Mesendoderm (in vitro differentiated cells): Measurements from ENCODE around the gene RGS6.

Source experiments
- DNase-seq: peaks from one replicate; pipeline ENCODE4 v3.0.0; 2013
- H2AK5ac ChIP-seq: 2 replicates; pipeline ENCODE4 v1.6.1; 2013; ENCODE audit warnings: low read length, inconsistent platforms
- H2BK120ac ChIP-seq: 2 replicates; pipeline ENCODE4 v1.6.1; 2013; ENCODE audit warnings: low read depth, mild to moderate bottlenecking, low read length, moderate library complexity, mixed read lengths
- H2BK15ac ChIP-seq: replicated peaks from 2 replicates; pipeline ENCODE4 v1.6.1; 2013; ENCODE audit warnings: low read depth, mild to moderate bottlenecking, moderate library complexity
- H2BK5ac ChIP-seq: 2 replicates; pipeline ENCODE4 v1.6.1; 2013; ENCODE audit warnings: low read length, inconsistent platforms
- H3K18ac ChIP-seq: 2 replicates; pipeline ENCODE4 v1.6.1; 2013; ENCODE audit warnings: mild to moderate bottlenecking, low read length, mixed read lengths
- H3K23ac ChIP-seq: one replicate; pipeline ENCODE4 v1.6.1; 2013; ENCODE audit warnings: low read length
- H3K27ac ChIP-seq: 2 replicates; pipeline ENCODE4 v1.5.1; 2013; ENCODE audit warnings: low read depth, mild to moderate bottlenecking, inconsistent platforms, low read length, moderate library complexity
- H3K27me3 ChIP-seq: 2 replicates; pipeline ENCODE4 v1.6.1; 2013; ENCODE audit warnings: low read length, control low read depth, mild to moderate bottlenecking, inconsistent platforms; ENCODE audit not compliant: insufficient read depth, poor library complexity
- H3K36me3 ChIP-seq: 2 replicates; pipeline ENCODE4 v1.6.1; 2013; ENCODE audit warnings: low read length, inconsistent platforms; ENCODE audit not compliant: control insufficient read depth, insufficient read depth
- H3K4ac ChIP-seq: one replicate; pipeline ENCODE4 v1.6.1; 2013; ENCODE audit warnings: low read depth, mild to moderate bottlenecking, low read length, moderate library complexity
- H3K4me1 ChIP-seq: 2 replicates; pipeline ENCODE4 v1.6.1; 2013; ENCODE audit warnings: low read depth, low read length, inconsistent platforms; ENCODE audit not compliant: control insufficient read depth
- H3K4me2 ChIP-seq: 2 replicates; pipeline ENCODE4 v1.6.1; 2013; ENCODE audit warnings: low read length
- H3K4me3 ChIP-seq: 2 replicates; pipeline ENCODE4 v1.5.1; 2013; ENCODE audit warnings: mild to moderate bottlenecking, low read length
- H3K56ac ChIP-seq: one replicate; pipeline ENCODE4 v1.6.1; 2013; ENCODE audit warnings: low read length
- H3K79me1 ChIP-seq: 2 replicates; pipeline ENCODE4 v1.6.1; 2013; ENCODE audit warnings: low read length, inconsistent platforms
- H3K79me2 ChIP-seq: 2 replicates; pipeline ENCODE4 v1.6.1; 2013; ENCODE audit warnings: mild to moderate bottlenecking, low read length; ENCODE audit not compliant: control insufficient read depth, insufficient read depth
- H3K9ac ChIP-seq: 2 replicates; pipeline ENCODE4 v1.6.1; 2013; ENCODE audit warnings: low read length, inconsistent platforms
- H4K5ac ChIP-seq: one replicate; pipeline ENCODE4 v1.6.1; 2013; ENCODE audit warnings: low read length
- H4K8ac ChIP-seq: one replicate; pipeline ENCODE4 v1.6.1; 2013; ENCODE audit warnings: low read depth, mild to moderate bottlenecking, control low read depth, low read length, moderate library complexity
- WGBS: extraction: QIAGEN DNeasy Blood & Tissue Kit; methylation state at CpG from one replicate; pipeline ENCODE4 v1.1.7; 2013; ENCODE audit warnings: low lambda C conversion rate, missing lambda C conversion rate; ENCODE audit not compliant: insufficient coverage; ENCODE audit errors: extremely low coverage; 5-methylcytosine and 5-hydroxymethylcytosine counted together

Gene RGS6

DNA sequence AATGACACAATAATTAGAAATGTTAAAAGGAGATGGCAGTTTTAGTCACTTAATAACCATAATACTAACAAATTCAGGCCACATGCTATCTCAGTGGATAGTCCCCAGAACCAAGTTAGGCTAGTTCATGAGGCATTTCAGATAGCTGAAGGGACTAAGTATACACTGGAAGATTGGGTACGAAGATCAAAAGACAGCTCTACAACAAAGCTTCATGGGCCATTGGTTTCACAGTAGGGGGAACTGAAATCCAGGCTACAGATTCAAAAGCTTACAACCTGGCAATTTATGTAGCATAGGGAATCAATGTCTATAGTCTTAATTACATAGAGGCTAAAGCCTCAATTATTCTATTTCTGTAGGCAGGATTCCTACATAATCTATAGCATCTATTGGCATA, 343.0 kb downstream of the RGS6 start:
- Histone ChIP-seq H2BK5ac (no peak overlapping the region), H3K79me2 (no peaks in the 10 kb centered on the region), H3K4me1 (no peaks in the 10 kb centered on the region), H4K5ac (no peak overlapping the region), H4K8ac (no peak overlapping the region), H3K79me1 (no peaks in the 10 kb centered on the region), H3K4me3 (no peak overlapping the region), H2AK5ac (no peak overlapping the region), H2BK15ac (no peak overlapping the region), H3K18ac (no peak overlapping the region), H2BK120ac (no peak overlapping the region), H3K23ac (no peak overlapping the region), H3K4ac (no peak overlapping the region), H3K27me3 (no peaks in the 10 kb centered on the region), H3K9ac (no peak overlapping the region), H3K56ac (no peak overlapping the region), H3K4me2 (no peak overlapping the region), H3K36me3 (no peaks in the 10 kb centered on the region), H3K27ac (no peak overlapping the region)
- no peak for DNase-seq
- no CpG with 5 or more reads among the region's 1 CpG for WGBS

DNA sequence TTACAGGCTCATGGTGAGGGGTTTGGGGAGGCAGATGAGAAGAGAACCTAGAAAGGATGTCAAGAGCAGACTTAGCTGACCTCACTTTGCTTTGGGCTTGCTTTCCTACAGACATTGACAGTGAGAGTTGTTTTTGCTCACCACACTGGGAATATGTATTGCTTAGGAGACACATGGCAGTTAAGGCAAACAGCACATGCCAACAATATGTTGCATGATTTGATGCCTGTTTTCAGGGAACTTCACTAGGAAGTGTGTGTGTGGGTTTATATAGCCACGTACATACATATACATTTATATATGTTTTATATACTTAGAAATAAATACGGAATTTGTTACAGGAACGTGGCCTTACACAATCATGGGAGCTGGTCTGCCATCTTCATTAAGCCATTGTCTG, 346.1 kb downstream of the RGS6 start:
- no peak overlapping the region for H3K4me2 ChIP-seq
- no peaks in the 10 kb centered on the region for H3K79me2 ChIP-seq
- H3K56ac ChIP-seq = no peak overlapping the region
- no peaks in the 10 kb centered on the region for H3K4me1 ChIP-seq
- H3K27me3 ChIP-seq = no peaks in the 10 kb centered on the region
- WGBS = no CpG with 5 or more reads among the region's 3 CpGs
- H2AK5ac ChIP-seq = no peak overlapping the region
- H3K79me1 ChIP-seq = no peaks in the 10 kb centered on the region
- H3K23ac ChIP-seq = no peak overlapping the region
- H3K36me3 ChIP-seq = no peaks in the 10 kb centered on the region
- no peak overlapping the region for H3K27ac ChIP-seq
- H3K4me3 ChIP-seq = no peak overlapping the region
- H2BK120ac ChIP-seq = no peak overlapping the region
- no peak overlapping the region for H4K8ac ChIP-seq
- H4K5ac ChIP-seq = no peak overlapping the region
- H2BK15ac ChIP-seq = no peak overlapping the region
- no peak overlapping the region for H2BK5ac ChIP-seq
- DNase-seq = no peak
- no peak overlapping the region for H3K9ac ChIP-seq
- H3K18ac ChIP-seq = no peak overlapping the region
- H3K4ac ChIP-seq = no peak overlapping the region

DNA sequence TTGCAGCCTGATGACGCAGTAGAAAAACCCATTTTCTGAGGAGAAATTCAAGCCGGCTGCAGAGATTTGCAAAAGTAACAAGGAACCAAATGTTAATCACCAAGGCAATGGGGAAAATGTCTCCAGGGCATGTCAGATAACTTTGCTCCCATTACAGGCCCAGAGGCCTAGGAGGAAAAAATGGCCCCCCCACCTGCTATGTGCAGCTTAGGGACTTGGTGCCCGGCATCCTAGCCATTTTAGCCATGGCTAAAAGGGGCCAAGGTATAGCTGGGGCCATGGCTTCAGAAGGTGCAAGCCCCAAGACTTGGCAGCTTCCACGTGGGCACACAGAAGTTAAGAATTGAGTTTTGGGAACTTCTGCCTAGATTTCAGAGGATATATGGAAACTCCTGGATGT, 351.9 kb downstream of the RGS6 start:
- no peak overlapping the region for H3K56ac ChIP-seq
- H3K27me3 ChIP-seq = no peaks in the 10 kb centered on the region
- no peak overlapping the region for H3K23ac ChIP-seq
- H4K8ac ChIP-seq = no peak overlapping the region
- no peaks in the 10 kb centered on the region for H3K79me1 ChIP-seq
- no peak overlapping the region for H2BK15ac ChIP-seq
- no peaks in the 10 kb centered on the region for H3K79me2 ChIP-seq
- H3K36me3 ChIP-seq = no peaks in the 10 kb centered on the region
- H2AK5ac ChIP-seq = no peak overlapping the region
- no peak overlapping the region for H2BK120ac ChIP-seq
- no peak overlapping the region for H3K9ac ChIP-seq
- H3K4me2 ChIP-seq = no peak overlapping the region
- H2BK5ac ChIP-seq = no peak overlapping the region
- H3K4me1 ChIP-seq = no peaks in the 10 kb centered on the region
- H3K18ac ChIP-seq = no peak overlapping the region
- WGBS = no CpG with 5 or more reads among the region's 4 CpGs
- peak; percentile 18 for DNase-seq
- no peak overlapping the region for H4K5ac ChIP-seq
- no peak overlapping the region for H3K4me3 ChIP-seq
- H3K27ac ChIP-seq = no peak overlapping the region
- H3K4ac ChIP-seq = no peak overlapping the region

DNA sequence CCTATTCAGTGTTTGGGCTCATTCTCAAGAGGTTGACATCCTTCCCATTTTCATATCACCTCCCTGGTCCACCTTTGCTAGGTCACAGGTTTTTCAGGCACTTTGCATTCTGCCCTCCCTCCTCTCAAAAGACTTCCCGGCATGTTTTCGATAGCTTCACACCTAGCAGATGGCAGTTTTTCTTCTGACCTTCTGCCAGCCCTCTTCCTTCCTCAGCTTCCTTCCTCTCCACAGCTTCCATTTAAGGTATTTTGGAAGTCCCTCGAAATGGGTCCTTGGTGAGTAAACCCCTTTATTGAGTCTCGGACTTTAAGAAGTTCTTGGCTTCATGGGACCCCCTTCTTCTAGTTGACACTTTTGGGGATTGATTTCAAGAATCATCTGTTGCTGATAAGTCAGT, 358.0 kb downstream of the RGS6 start:
- Histone ChIP-seq H3K4me1 (no peaks in the 10 kb centered on the region), H3K18ac (no peak overlapping the region), H3K79me2 (no peaks in the 10 kb centered on the region), H4K8ac (no peak overlapping the region), H2BK120ac (no peak overlapping the region), H2BK5ac (no peak overlapping the region), H3K9ac (no peak overlapping the region), H3K27ac (no peak overlapping the region), H2AK5ac (no peak overlapping the region), H3K23ac (no peak overlapping the region), H3K27me3 (no peaks in the 10 kb centered on the region), H3K4me2 (no peak overlapping the region), H2BK15ac (no peak overlapping the region), H3K56ac (no peak overlapping the region), H4K5ac (no peak overlapping the region), H3K79me1 (no peaks in the 10 kb centered on the region), H3K4ac (no peak overlapping the region), H3K4me3 (no peak overlapping the region), H3K36me3 (no peaks in the 10 kb centered on the region)
- no peak for DNase-seq
- WGBS = no CpG with 5 or more reads among the region's 4 CpGs

GRCh38 chr14:72291908-72292688, 359.9 kb downstream of the RGS6 start:
- peak; percentile 61 for DNase-seq
- WGBS = no CpG with 5 or more reads among the region's 16 CpGs
- no peak overlapping the region for H3K27ac ChIP-seq
- no peaks in the 10 kb centered on the region for H3K4me1 ChIP-seq
- H2BK15ac ChIP-seq = no peak overlapping the region
- H3K4me3 ChIP-seq = no peak overlapping the region
- H2BK5ac ChIP-seq = no peak overlapping the region
- no peaks in the 10 kb centered on the region for H3K79me1 ChIP-seq
- H2AK5ac ChIP-seq = no peak overlapping the region
- H3K9ac ChIP-seq = no peak overlapping the region
- no peak overlapping the region for H3K23ac ChIP-seq
- no peaks in the 10 kb centered on the region for H3K27me3 ChIP-seq
- no peak overlapping the region for H4K8ac ChIP-seq
- H3K79me2 ChIP-seq = no peaks in the 10 kb centered on the region
- no peak overlapping the region for H3K4me2 ChIP-seq
- no peaks in the 10 kb centered on the region for H3K36me3 ChIP-seq
- no peak overlapping the region for H3K4ac ChIP-seq
- no peak overlapping the region for H3K56ac ChIP-seq
- H3K18ac ChIP-seq = no peak overlapping the region
- no peak overlapping the region for H4K5ac ChIP-seq
- no peak overlapping the region for H2BK120ac ChIP-seq

GRCh38 chr14:72292689-72293024, 360.4 kb downstream of the RGS6 start:
- H3K4me1 ChIP-seq = no peaks in the 10 kb centered on the region
- H2BK5ac ChIP-seq = no peak overlapping the region
- DNase-seq = no peak
- no peak overlapping the region for H4K8ac ChIP-seq
- no peaks in the 10 kb centered on the region for H3K79me2 ChIP-seq
- no peak overlapping the region for H3K4ac ChIP-seq
- H3K36me3 ChIP-seq = no peaks in the 10 kb centered on the region
- H3K4me3 ChIP-seq = no peak overlapping the region
- no peak overlapping the region for H2BK15ac ChIP-seq
- no peak overlapping the region for H3K23ac ChIP-seq
- no peaks in the 10 kb centered on the region for H3K79me1 ChIP-seq
- no peak overlapping the region for H3K9ac ChIP-seq
- H2AK5ac ChIP-seq = no peak overlapping the region
- H2BK120ac ChIP-seq = no peak overlapping the region
- WGBS = no CpG with 5 or more reads among the region's 1 CpG
- no peak overlapping the region for H3K27ac ChIP-seq
- H3K27me3 ChIP-seq = no peaks in the 10 kb centered on the region
- no peak overlapping the region for H4K5ac ChIP-seq
- H3K4me2 ChIP-seq = no peak overlapping the region
- no peak overlapping the region for H3K56ac ChIP-seq
- H3K18ac ChIP-seq = no peak overlapping the region
